Stimulated activated CD8-positive, alpha-beta memory T cell treated with anti-CD3 and anti-CD28 coated beads, Interleukin-15, amount 100 ng/mL, for 24 hours (primary cell): ENCODE measurements around the gene CAMK2G.
"Not testable (repeated sequence)": the region's sequence is repeated elsewhere in the genome, so short reads cannot be mapped to it uniquely, and the experiment has no call there.

Experiments
- DNase-seq: peaks from one replicate; pipeline ENCODE4 v3.0.0-alpha.2; 2020; ENCODE audit warnings: low read depth

Gene CAMK2G

GRCh38 chr10:73902351-73902750 lies 28.0 kb upstream of the CAMK2G start:
- DNase-seq, result no peak

DNA sequence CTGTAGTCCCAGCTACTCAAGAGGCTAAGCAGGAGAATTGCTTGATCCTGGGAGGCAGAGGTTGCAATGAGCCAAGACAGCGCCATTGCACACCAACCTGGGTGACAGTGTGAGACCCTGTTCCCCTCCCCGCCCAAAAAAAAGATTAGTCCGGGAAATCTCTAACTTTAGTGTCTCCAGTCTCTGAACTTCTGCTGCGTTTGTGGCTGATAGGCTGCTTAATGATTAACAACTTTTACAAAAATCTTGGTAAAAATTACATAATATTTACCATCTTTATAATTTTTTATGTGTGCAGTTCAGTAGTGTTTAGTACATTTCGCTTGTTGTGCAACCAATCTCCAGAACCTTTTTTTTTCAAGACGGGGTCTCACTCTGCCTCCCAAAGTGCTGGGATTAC lies 26.9 kb upstream of the CAMK2G start:
- no peak for DNase-seq

DNA sequence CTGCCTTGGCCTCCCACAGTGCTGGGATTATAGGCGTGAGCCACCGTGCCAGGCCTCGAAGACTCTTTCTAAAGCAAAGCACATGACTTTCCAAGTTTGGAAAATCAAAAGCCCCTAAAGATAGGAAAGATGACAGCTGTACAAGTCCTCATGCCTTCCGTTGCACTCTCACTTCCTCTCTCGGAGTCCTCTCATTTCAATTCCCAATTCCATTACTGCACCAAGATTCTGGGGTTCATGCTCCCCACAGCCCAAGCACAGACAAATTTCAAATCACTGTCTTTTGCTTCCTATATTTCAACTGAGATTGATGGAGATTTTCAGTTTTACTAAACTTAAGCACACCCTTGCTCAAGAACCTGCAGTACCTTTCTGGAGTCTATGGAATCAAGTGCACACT lies 25.7 kb upstream of the CAMK2G start:
- DNase-seq, result no peak

- DNase-seq, result no peak
Measured at GRCh38 chr10:73899423-73899822, 25.1 kb upstream of the CAMK2G start.

GRCh38 chr10:73898730-73899410 lies 24.5 kb upstream of the CAMK2G start:
- no peak for DNase-seq

- no peak for DNase-seq
Measured at GRCh38 chr10:73897693-73898092, 23.3 kb upstream of the CAMK2G start.

DNA sequence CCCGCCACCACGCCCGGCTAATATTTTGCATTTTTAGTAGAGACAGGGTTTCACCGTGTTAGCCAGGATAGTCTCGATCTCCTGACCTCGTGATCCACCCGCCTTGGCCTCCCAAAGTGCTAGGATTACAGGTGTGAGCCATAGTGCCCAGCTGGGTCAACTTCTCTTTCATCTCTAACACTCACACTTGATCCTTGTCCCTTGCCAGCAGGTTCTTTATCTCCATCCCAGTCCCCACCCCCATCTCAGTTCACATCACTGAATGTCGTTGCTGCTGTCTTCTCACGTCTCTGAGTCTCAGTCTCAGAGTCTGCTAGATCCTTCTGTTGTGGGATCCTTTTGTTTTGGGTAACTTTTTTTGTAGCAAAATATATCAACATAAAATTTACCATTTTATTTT lies 21.0 kb upstream of the CAMK2G start:
- DNase-seq, result not testable (repeated sequence)

DNA sequence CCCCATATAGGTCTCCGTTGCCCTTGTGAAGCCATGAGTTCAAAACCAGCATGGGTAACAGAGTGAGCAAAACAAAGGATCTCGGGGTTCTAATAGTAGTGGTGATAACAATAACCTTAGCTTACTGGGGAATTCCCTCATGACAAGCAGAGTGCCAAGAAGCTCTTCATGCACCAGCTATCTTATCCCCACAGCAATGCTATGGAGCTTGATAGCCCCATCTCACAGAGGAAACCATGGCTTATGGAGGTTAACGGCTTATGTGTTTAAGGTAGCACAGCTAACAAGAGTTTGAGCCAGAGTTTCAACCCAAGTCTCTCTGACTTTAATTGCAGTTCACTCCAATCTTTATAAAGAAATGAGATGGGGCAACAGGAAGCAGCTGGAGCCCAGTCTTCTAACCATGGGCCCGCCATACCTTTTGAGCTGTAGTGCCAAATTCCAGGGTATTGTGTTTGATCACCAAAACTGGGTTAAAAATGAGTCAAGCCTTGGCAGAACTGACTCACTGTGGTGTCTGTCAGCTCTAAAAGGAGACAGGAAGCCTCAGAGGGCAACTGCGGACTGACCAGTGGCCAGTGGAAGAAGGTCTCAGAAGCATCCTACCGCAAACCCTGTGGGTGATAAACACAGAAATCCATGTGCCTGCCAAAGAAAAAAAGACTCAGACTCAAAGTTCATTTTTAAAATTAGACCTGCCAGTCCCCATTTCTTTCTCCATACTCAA lies 20.1 kb upstream of the CAMK2G start:
- DNase-seq, result no peak

- no peak for DNase-seq
Measured at GRCh38 chr10:73893426-73893825, 19.1 kb upstream of the CAMK2G start.

- DNase-seq, result no peak
Measured at GRCh38 chr10:73892310-73893030, 18.1 kb upstream of the CAMK2G start.

DNA sequence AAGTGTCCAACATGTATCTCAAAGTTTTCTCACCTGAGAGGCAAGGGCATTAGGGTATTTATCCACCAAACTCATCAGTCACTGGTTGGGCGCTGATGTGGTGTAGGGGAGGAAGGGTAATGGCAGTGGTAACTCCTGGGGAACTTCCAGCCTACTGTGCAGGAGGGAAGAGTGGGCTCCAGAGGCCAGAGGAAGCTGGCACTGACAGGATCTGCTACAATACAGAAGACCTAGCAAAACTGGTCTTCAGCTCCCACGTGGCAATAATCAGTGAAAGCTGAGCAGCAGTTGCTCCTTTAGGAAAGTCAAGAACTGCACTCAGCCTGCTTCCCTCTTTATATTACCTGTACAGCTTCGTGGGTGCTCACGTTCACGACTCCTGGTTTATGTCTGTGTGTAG lies 17.2 kb upstream of the CAMK2G start:
- no peak for DNase-seq

DNA sequence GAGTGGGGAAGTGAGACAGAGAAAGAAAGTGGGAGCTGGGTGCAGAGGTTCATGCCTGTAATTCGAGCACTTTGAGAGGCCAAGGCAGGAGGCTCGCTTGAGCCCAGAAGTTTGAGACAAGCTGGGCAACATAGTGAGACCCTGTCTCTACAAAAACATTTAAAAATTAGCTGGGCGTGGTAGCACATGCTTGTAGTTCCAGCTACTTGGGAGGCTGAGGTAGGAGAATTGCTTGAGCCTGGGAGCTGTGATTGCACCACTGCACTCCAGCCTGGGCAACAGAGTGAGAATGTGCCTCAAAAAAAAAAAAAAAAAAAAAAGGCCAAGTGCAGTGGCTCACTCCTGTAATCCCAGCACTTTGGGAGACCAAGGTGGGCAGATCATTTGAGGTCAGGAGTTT lies 16.5 kb upstream of the CAMK2G start:
- not testable (repeated sequence) for DNase-seq

DNA sequence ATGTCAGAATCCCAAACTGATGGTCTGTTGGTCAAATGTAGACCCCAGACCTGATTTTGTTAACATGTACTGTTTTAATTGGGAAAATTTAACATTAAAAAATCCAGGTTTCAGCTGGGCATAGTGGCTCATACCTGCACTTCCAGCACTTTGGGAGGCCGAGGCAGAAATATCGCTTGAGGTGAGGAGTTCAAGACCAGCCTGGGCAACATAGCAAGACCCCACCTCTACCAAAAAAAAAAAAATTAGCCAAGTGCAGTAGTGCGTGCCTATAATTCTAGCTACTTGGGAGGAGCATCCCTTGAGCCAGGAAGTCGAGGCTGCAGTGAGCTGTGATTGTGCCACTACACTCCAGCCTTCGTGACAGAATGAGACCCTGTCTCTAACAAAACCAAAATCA lies 15.9 kb upstream of the CAMK2G start:
- no peak for DNase-seq

- DNase-seq, result not testable (repeated sequence)
Measured at GRCh38 chr10:73889416-73889815, 15.1 kb upstream of the CAMK2G start.

- DNase-seq, result no peak
Measured at GRCh38 chr10:73889014-73889413, 14.7 kb upstream of the CAMK2G start.

DNA sequence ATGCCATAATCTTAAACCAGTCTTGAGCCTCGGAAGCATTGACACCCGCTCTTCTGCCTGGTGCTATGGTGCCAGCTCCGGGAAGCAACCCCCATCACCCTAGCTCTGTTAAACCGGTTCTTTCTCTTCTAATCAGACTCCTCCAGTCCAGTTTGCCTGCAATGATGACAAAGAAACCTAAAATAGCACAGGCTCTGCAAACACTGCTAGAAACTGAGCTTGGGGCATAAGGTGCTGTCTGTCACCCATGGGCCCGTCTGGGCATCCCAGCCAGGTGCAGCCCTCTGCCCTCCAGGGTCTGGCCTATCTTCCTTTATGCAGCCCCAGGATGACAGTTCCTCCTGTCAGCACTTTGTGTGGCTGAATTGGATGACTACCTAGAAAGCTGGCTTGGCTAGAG lies 14.2 kb upstream of the CAMK2G start:
- DNase-seq, result no peak

GRCh38 chr10:73887294-73888039 lies 13.1 kb upstream of the CAMK2G start:
- DNase-seq, result no peak

- no peak for DNase-seq
Measured at GRCh38 chr10:73886661-73887293, 12.4 kb upstream of the CAMK2G start.

GRCh38 chr10:73886085-73886529 lies 11.8 kb upstream of the CAMK2G start:
- DNase-seq, result no peak

DNA sequence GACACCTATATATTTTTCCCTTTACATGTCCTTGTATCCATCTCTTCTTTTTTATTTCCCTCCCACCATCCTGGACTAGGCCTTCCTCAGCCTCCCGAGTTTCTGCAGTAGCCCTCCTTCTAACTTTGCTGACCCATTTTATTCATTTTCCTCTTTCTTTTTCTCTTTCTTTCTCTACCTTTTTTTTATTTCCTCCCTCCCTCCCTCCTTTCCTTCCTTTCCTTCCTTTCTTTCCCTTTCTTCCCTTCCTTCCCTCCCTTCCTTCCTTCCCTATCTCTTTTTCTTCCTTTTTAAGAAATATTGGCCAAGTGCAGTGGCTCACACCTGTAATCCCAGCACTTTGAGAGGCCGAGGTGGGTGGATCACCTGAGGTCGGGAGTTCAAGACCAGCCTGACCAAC lies 9.7 kb upstream of the CAMK2G start:
- no peak for DNase-seq

DNA sequence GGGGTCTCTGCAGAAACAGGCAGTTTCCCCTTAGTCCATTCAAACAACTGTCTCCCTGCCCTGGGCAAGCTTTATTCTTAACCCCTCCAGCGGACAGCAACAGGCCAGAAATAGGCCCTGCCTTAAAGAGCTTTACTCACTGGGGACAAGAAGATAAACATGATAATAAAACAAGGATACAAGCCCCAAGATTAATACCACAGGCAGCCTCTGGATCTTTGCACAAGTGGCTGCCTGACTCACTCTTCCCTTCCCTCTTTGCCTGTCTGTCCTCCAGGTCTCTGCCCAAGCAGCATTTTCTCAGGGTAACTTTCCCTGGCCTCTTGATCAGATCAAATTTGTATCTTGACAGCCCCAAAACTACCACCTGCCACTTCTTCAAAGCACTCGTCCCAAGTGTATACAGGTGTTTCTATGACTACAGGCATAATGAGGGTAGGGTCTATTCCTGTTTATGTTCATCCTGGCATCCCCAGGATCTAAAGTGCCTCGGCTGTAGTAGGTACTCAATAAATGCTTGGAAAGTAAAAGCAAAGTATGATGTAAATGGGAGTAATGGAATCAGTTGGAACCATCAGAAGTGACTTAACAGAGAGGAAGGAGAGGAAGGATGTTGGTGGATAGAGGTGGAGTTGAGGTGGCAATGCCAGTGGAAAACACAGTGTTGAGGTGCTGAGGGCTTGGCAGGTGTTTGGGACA lies 7.0 kb upstream of the CAMK2G start:
- DNase-seq, result no peak
